ENCODE data around the gene IGFN1. TPM values are rescaled to one million over a fixed set of nuclear protein-coding genes. Genes with fewer than 3 reads are reported as not detected.

IGFN1 gene
- total RNA-seq, 5 donors from 2014 or later (not counting 1 experiment from before 2014, with no cell fraction given): not detected

GRCh38 chr1:201144701-201145100 lies 45.9 kb upstream of the IGFN1 start:
- no peak for ATAC-seq (replicated peaks in 1 of 4)
- Histone ChIP-seq H3K9me3 (no peaks in the 10 kb centered on the region), H3K36me3 (ENCODE audit: control insufficient read depth in 2 of 2, extremely low read depth in 1 of 2, insufficient read depth in 1 of 2, low read length in 1 of 2) (peaks cover 26 to 63% of the 10 kb centered on the region in 2 donors), H3K27ac (ENCODE audit: low read length) (no peak overlapping the region), H3K4me1 (ENCODE audit: control insufficient read depth in 1 of 2, extremely low read depth in 1 of 2, insufficient read depth in 2 of 2, low read length in 2 of 2) (no peaks in the 10 kb centered on the region), H3K27me3 (replicated peaks in 1 of 2; ENCODE audit: control insufficient read depth in 2 of 2, extremely low read depth in 1 of 2, insufficient read depth in 2 of 2, low read length in 1 of 2) (no peaks in the 10 kb centered on the region), H3K4me3 (ENCODE audit: control insufficient read depth in 1 of 2, extremely low read depth in 1 of 2, low read length in 1 of 2) (no peak overlapping the region)
- Mint-ChIP-seq H3K27ac (no peak overlapping the region), H3K27me3 (no peaks in the 10 kb centered on the region), H3K9me3 (no peaks in the 10 kb centered on the region), H3K36me3 (peaks cover 77% of the 10 kb centered on the region), H3K4me3 (no peak overlapping the region), H3K4me1 (peaks cover 0 to 9% (median 0%) of the 10 kb centered on the region in 3 donors)
- POLR2A ChIA-PET: no interaction called here
- DNase-seq: no peak
- CTCF ChIA-PET: no interaction called here
- 94% methylated on average over 2 of the region's 5 CpGs for WGBS (ENCODE audit: insufficient coverage)

DNA sequence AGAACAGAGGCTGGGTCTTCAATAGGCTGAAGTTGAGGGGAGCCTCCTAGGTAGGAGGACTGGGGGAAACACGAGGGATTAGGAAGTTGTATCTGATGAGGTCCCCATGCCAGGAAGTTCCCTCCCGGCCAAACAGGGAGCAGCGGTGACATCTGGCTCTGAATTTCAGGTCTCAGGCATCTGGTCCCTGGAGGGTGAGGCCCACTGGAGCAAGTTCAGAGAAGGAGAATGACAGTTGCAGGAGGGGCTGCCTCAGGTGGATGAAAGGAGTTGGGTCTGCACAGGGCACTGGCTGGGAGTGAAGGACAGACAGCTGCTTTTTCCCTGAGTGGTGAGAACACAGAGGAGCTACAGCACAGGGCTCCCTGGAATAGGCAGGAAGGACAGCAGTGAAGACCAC lies 45.5 kb upstream of the IGFN1 start:
- no peak for ATAC-seq (replicated peaks in 1 of 4)

DNA sequence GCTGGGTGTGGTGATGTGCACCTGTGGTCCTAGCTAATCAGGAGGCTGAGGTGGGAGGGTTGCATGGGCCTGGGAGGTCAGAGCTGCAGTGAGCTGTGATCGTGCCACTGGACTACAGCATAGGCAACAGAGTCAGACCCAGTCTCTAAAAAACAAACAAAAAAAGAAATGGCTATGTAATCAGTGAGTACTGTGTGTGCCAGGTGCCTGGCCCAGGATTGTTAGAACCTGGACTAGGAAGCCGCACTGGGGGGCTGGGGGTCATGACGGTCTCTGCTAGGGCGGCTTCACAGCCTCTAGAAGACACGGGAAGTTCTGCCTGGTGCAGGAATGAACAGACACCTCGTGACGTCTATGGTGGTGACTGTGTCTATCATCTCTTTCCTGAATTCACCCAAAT lies 44.8 kb upstream of the IGFN1 start:
- no peak overlapping the region for H3K4me3 Mint-ChIP-seq
- POLR2A ChIA-PET: no interaction called here

More for the DNA sequence above, 45.5 kb upstream of the IGFN1 start:
- peaks cover 26 to 63% of the 10 kb centered on the region in 2 donors for H3K36me3 ChIP-seq (ENCODE audit: control insufficient read depth in 2 of 2, extremely low read depth in 1 of 2, insufficient read depth in 1 of 2, low read length in 1 of 2)
- H3K4me3 ChIP-seq (ENCODE audit: control insufficient read depth in 1 of 2, extremely low read depth in 1 of 2, low read length in 1 of 2): no peak overlapping the region
- Mint-ChIP-seq H3K4me3 (no peak overlapping the region), H3K27ac (no peak overlapping the region), H3K27me3 (no peaks in the 10 kb centered on the region), H3K36me3 (peaks cover 74% of the 10 kb centered on the region), H3K9me3 (no peaks in the 10 kb centered on the region), H3K4me1 (peaks cover 0 to 9% (median 0%) of the 10 kb centered on the region in 3 donors)
- H3K9me3 ChIP-seq: no peaks in the 10 kb centered on the region
- no peaks in the 10 kb centered on the region for H3K27me3 ChIP-seq (replicated peaks in 1 of 2; ENCODE audit: control insufficient read depth in 2 of 2, extremely low read depth in 1 of 2, insufficient read depth in 2 of 2, low read length in 1 of 2)
- no peak overlapping the region for H3K27ac ChIP-seq (ENCODE audit: low read length)
- no peak for DNase-seq
- WGBS (ENCODE audit: insufficient coverage): 91% methylated on average over 3 of the region's 3 CpGs
- ChIA-PET POLR2A (no interaction called here), CTCF (interaction anchor here in 1 of 2 donors (0.7 kb wide), 1 partner anchor 10 kb away, joined by 3 read pairs; the partner anchor contains the start of gene TMEM9)
- no peaks in the 10 kb centered on the region for H3K4me1 ChIP-seq (ENCODE audit: control insufficient read depth in 1 of 2, extremely low read depth in 1 of 2, insufficient read depth in 2 of 2, low read length in 2 of 2)

GRCh38 chr1:201146626-201147390 lies 43.8 kb upstream of the IGFN1 start:
- no peaks in the 10 kb centered on the region for H3K27me3 ChIP-seq (replicated peaks in 1 of 2; ENCODE audit: control insufficient read depth in 2 of 2, extremely low read depth in 1 of 2, insufficient read depth in 2 of 2, low read length in 1 of 2)
- ChIA-PET CTCF (no interaction called here), POLR2A (no interaction called here)
- Mint-ChIP-seq H3K4me1 (peaks cover 0 to 19% (median 4%) of the 10 kb centered on the region in 3 donors), H3K36me3 (peaks cover 73% of the 10 kb centered on the region), H3K4me3 (no peak overlapping the region), H3K27me3 (no peaks in the 10 kb centered on the region), H3K9me3 (no peaks in the 10 kb centered on the region), H3K27ac (no peak overlapping the region)
- H3K4me1 ChIP-seq (ENCODE audit: control insufficient read depth in 1 of 2, extremely low read depth in 1 of 2, insufficient read depth in 2 of 2, low read length in 2 of 2): no peaks in the 10 kb centered on the region
- WGBS (ENCODE audit: insufficient coverage): 97% methylated on average over 14 of the region's 17 CpGs
- no peak overlapping the region for H3K27ac ChIP-seq (ENCODE audit: low read length)
- DNase-seq (no peak), ATAC-seq (replicated peaks in 1 of 4) (no peak)
- peaks cover 16 to 62% of the 10 kb centered on the region in 2 donors for H3K36me3 ChIP-seq (ENCODE audit: control insufficient read depth in 2 of 2, extremely low read depth in 1 of 2, insufficient read depth in 1 of 2, low read length in 1 of 2)
- no peak overlapping the region for H3K4me3 ChIP-seq (ENCODE audit: control insufficient read depth in 1 of 2, extremely low read depth in 1 of 2, low read length in 1 of 2)
- no peaks in the 10 kb centered on the region for H3K9me3 ChIP-seq

More for the DNA sequence above, 44.8 kb upstream of the IGFN1 start:
- no peaks in the 10 kb centered on the region for H3K27me3 Mint-ChIP-seq
- no peaks in the 10 kb centered on the region for H3K9me3 ChIP-seq
- no peaks in the 10 kb centered on the region for H3K9me3 Mint-ChIP-seq
- DNase-seq (no peak), ATAC-seq (replicated peaks in 1 of 4) (no peak)
- H3K36me3 ChIP-seq (ENCODE audit: control insufficient read depth in 2 of 2, extremely low read depth in 1 of 2, insufficient read depth in 1 of 2, low read length in 1 of 2): peaks cover 25 to 59% of the 10 kb centered on the region in 2 donors
- H3K27me3 ChIP-seq (replicated peaks in 1 of 2; ENCODE audit: control insufficient read depth in 2 of 2, extremely low read depth in 1 of 2, insufficient read depth in 2 of 2, low read length in 1 of 2): no peaks in the 10 kb centered on the region
- H3K27ac Mint-ChIP-seq: no peak overlapping the region
- H3K4me3 ChIP-seq (ENCODE audit: control insufficient read depth in 1 of 2, extremely low read depth in 1 of 2, low read length in 1 of 2): no peak overlapping the region
- 90% methylated on average over 6 of the region's 7 CpGs for WGBS (ENCODE audit: insufficient coverage)
- H3K36me3 Mint-ChIP-seq: peaks cover 73% of the 10 kb centered on the region
- CTCF ChIA-PET: interaction anchor here in 1 of 2 donors (0.7 kb wide), 1 partner anchor 9 kb away, joined by 3 read pairs; the partner anchor contains the start of gene TMEM9
- no peak overlapping the region for H3K27ac ChIP-seq (ENCODE audit: low read length)
- H3K4me1 Mint-ChIP-seq: peaks cover 0 to 12% (median 1%) of the 10 kb centered on the region in 3 donors
- no peaks in the 10 kb centered on the region for H3K4me1 ChIP-seq (ENCODE audit: control insufficient read depth in 1 of 2, extremely low read depth in 1 of 2, insufficient read depth in 2 of 2, low read length in 2 of 2)

DNA sequence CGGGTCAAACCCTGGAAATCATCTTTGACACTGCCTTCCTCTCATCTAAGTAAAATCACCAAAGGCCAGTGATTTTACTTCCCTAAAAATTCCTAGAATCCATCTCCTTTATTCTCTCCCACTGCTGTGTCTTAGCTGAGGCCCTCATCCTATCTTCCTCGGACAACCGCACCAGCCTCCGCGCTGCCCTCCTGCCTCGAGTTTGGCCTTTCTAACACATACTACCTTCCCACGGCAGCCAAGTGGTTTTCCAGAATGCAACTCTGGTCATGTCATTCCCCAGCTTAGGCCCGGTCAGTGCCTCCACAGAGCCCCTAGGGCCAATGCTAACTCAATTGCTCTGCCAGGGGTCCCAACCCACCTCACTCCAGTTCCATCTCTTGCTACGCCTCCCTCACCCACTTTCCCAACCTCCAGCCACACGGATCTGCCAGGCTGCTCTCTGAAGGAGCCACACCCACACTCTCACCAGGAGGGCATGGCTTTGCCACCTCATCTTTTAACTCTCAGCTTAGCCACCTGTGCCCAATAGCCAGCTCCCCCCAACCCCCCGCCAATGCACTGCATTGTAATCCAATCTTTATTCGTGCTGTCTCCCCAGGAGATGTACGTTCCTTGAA lies 43.1 kb upstream of the IGFN1 start:
- Mint-ChIP-seq H3K36me3 (peaks cover 66% of the 10 kb centered on the region), H3K4me3 (no peak overlapping the region), H3K4me1 (peaks cover 3 to 19% (median 7%) of the 10 kb centered on the region in 3 donors), H3K27ac (no peak overlapping the region), H3K9me3 (no peaks in the 10 kb centered on the region), H3K27me3 (no peaks in the 10 kb centered on the region)
- no peaks in the 10 kb centered on the region for H3K27me3 ChIP-seq (replicated peaks in 1 of 2; ENCODE audit: control insufficient read depth in 2 of 2, extremely low read depth in 1 of 2, insufficient read depth in 2 of 2, low read length in 1 of 2)
- H3K9me3 ChIP-seq: no peaks in the 10 kb centered on the region
- DNase-seq: no peak
- H3K4me1 ChIP-seq (ENCODE audit: control insufficient read depth in 1 of 2, extremely low read depth in 1 of 2, insufficient read depth in 2 of 2, low read length in 2 of 2): no peaks in the 10 kb centered on the region
- 96% methylated on average over 11 of the region's 13 CpGs for WGBS (ENCODE audit: insufficient coverage)
- peaks cover 12 to 57% of the 10 kb centered on the region in 2 donors for H3K36me3 ChIP-seq (ENCODE audit: control insufficient read depth in 2 of 2, extremely low read depth in 1 of 2, insufficient read depth in 1 of 2, low read length in 1 of 2)
- ChIA-PET CTCF (no interaction called here), POLR2A (no interaction called here)
- ATAC-seq (replicated peaks in 1 of 4): no peak
- no peak overlapping the region for H3K27ac ChIP-seq (ENCODE audit: low read length)
- H3K4me3 ChIP-seq (ENCODE audit: control insufficient read depth in 1 of 2, extremely low read depth in 1 of 2, low read length in 1 of 2): no peak overlapping the region

DNA sequence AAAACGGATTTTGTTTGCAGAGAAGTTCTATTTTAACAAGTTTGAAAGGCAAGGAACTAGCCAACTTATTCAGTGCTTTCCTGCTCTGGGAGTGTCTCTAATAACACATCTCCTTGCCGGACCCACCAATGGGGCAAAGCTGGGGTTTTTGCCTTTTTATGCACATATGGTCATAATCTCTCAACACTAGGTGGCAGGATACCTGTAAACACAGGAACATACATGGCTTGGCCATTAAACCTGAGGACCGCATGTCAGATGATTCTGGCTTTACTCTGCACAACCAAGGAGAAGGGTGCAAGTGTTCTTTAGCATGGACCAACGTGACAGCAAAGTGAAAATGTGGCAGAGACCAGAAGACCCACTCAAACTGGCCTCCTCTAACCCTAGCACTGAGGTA lies 41.2 kb upstream of the IGFN1 start:
- Mint-ChIP-seq H3K4me1 (peaks cover 17 to 28% (median 20%) of the 10 kb centered on the region in 3 donors), H3K9me3 (no peaks in the 10 kb centered on the region), H3K27me3 (no peaks in the 10 kb centered on the region), H3K4me3 (no peak overlapping the region), H3K27ac (no peak overlapping the region), H3K36me3 (peaks cover 48% of the 10 kb centered on the region)
- WGBS (ENCODE audit: insufficient coverage): 66% methylated on average over 3 of the region's 4 CpGs
- H3K4me1 ChIP-seq (ENCODE audit: control insufficient read depth in 1 of 2, extremely low read depth in 1 of 2, insufficient read depth in 2 of 2, low read length in 2 of 2): peaks cover 3 to 8% of the 10 kb centered on the region in 2 experiments
- no peak overlapping the region for H3K4me3 ChIP-seq (ENCODE audit: control insufficient read depth in 1 of 2, extremely low read depth in 1 of 2, low read length in 1 of 2)
- no peak overlapping the region for H3K27ac ChIP-seq (ENCODE audit: low read length)
- ATAC-seq (replicated peaks in 1 of 4) (no peak), DNase-seq (peak in 1 of 35 experiments; percentile 39)
- CTCF ChIA-PET: interaction anchor here (0.6 to 1.1 kb wide), 2 partner anchors 42 to 75 kb away, joined by 3 read pairs; no protein-coding TSS in a partner anchor
- H3K27me3 ChIP-seq (replicated peaks in 1 of 2; ENCODE audit: control insufficient read depth in 2 of 2, extremely low read depth in 1 of 2, insufficient read depth in 2 of 2, low read length in 1 of 2): no peaks in the 10 kb centered on the region
- H3K36me3 ChIP-seq (ENCODE audit: control insufficient read depth in 2 of 2, extremely low read depth in 1 of 2, insufficient read depth in 1 of 2, low read length in 1 of 2): peaks cover 7 to 39% of the 10 kb centered on the region in 2 donors
- H3K9me3 ChIP-seq: no peaks in the 10 kb centered on the region
- POLR2A ChIA-PET: no interaction called here

Data from T-cell (primary cell).